Upper lobe of right lung (tissue), 1 donor: ENCODE measurements around the gene B4GALT4. TPM values are rescaled to one million over a fixed set of nuclear protein-coding genes. Genes with fewer than 3 reads are reported as not detected.
A peak's percentile ranks its signal among the peaks of the same experiment; 100 is the strongest.

Experiments used
- ATAC-seq: fragments of 200-7000 bp; cut with Tn5 transposase; one replicate; pipeline ENCODE4 v1.9.1; 2020; ENCODE audit warnings: mild to moderate bottlenecking, moderate library complexity
- DNase-seq: peaks from one replicate; pipeline ENCODE4 v3.0.0-alpha.2; 2020
- H3K27ac ChIP-seq: fragments of 200-600 bp; one replicate; pipeline ENCODE4 v1.8.0; 2022
- H3K27me3 ChIP-seq: fragments of 200-600 bp; one replicate; pipeline ENCODE4 v1.8.0; 2022; ENCODE audit warnings: mild to moderate bottlenecking
- H3K36me3 ChIP-seq: fragments of 200-600 bp; one replicate; pipeline ENCODE4 v1.8.0; 2022
- H3K4me1 ChIP-seq: fragments of 200-600 bp; one replicate; pipeline ENCODE4 v1.8.0; 2022
- H3K4me3 ChIP-seq: fragments of 200-600 bp; one replicate; pipeline ENCODE4 v1.8.0; 2022; ENCODE audit warnings: mild to moderate bottlenecking
- H3K9me3 ChIP-seq: fragments of 200-600 bp; one replicate; pipeline ENCODE4 v1.8.0; 2022
- CTCF ChIP-seq: fragments of 200-600 bp; IDR thresholded peaks from one replicate; pipeline ENCODE4 v1.8.0; 2022; ENCODE audit warnings: antibody characterized with exemption
- intact Hi-C: fragments of 100-400 bp; cut with DNase I; formaldehyde crosslinking; loops from one replicate; pipeline ENCODE4 v1.11.0; 2022
- total RNA-seq: library from RNA; stranded (reverse); fragmentation: NEBNext Ultra II Directional; extraction: Animal tissue kit (Norgen Biotek cat#: 25700); gene quantifications from one replicate; pipeline ENCODE4 v1.2.1, GENCODE V29; 2021
- donor health status: DM: no; HTN: yes; CAD: no; lungs with severe emphysema.

Gene B4GALT4
- total RNA-seq, 1 donor from 2014 or later = 15.8 TPM

DNA sequence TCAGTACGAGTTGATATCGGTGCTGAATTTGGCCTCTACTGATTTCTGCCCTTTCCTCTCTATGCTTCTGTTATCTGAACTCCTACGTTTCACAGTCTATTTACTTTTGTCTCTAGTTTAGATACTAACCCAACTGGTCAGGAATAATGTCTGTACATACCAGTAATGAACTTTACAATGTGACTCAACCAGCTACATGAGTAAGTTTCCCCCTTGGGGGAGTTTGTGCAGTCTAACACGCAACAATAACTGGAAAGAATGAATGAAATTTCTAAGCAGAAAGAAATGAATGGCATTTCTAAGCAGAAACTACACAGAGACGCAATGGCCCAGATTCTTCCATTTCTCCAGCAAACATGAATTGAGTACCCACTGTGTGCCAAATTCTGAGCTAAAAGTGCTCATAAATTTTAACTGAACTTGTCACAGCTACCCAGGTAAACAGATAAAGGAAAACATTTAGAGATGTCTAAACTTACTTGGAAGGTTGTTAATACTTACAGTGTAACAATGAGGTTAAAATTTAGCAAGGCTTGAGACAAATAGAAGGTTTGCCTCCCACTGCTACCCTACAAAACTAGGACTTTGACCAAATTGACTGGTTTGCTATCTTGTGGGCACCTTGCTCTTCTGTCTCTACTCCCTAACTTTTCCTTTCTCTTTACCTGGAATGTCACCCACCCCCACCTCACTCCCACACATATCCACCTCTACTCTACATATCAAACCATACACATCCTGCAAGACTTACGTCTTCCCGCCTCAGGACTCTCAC, 55.7 kb downstream of the B4GALT4 start:
- H3K27me3 ChIP-seq = no peaks in the 10 kb centered on the region
- no peak overlapping the region for H3K27ac ChIP-seq
- intact Hi-C loops = no loop called here
- H3K9me3 ChIP-seq = no peaks in the 10 kb centered on the region
- no peaks in the 10 kb centered on the region for H3K36me3 ChIP-seq
- H3K4me3 ChIP-seq = no peak overlapping the region
- H3K4me1 ChIP-seq = no peaks in the 10 kb centered on the region
- no peak for ATAC-seq
- TF ChIP-seq CTCF = no peak
- no peak for DNase-seq

DNA sequence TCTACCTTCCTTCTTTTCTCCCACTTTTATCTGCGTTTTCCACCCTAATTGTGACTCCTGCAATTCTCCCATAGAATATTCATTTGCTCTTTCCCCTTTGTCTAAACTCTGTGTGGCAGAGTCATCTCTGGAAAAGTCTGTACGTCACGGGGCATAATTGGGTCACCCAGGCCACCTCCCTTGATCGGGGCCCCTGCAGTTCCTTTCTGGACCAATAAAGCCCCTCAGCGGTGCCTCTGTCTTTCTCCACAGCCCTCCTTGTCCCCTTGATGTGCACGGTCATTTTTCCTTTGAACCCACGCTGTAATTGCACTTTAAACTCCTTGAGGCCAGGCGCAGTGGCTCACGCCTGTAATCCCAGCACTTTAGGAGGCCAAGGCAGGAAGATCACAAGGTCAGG, 56.6 kb downstream of the B4GALT4 start:
- Histone ChIP-seq H3K4me1 (no peaks in the 10 kb centered on the region), H3K4me3 (no peak overlapping the region), H3K36me3 (no peaks in the 10 kb centered on the region), H3K27me3 (no peaks in the 10 kb centered on the region), H3K9me3 (no peaks in the 10 kb centered on the region), H3K27ac (no peak overlapping the region)
- DNase-seq (no peak), ATAC-seq (no peak)
- no peak for TF ChIP-seq CTCF
- intact Hi-C loops = no loop called here

- H3K36me3 ChIP-seq = no peaks in the 10 kb centered on the region
- no peaks in the 10 kb centered on the region for H3K9me3 ChIP-seq
- no peak overlapping the region for H3K4me3 ChIP-seq
- H3K27me3 ChIP-seq = no peaks in the 10 kb centered on the region
- intact Hi-C loops = no loop called here
- peak; percentile 17 for ATAC-seq
- no peaks in the 10 kb centered on the region for H3K4me1 ChIP-seq
- H3K27ac ChIP-seq = no peak overlapping the region
- DNase-seq = no peak
- no peak for TF ChIP-seq CTCF
Observed at GRCh38 chr3:119181765-119182164, 58.9 kb downstream of the B4GALT4 start.

DNA sequence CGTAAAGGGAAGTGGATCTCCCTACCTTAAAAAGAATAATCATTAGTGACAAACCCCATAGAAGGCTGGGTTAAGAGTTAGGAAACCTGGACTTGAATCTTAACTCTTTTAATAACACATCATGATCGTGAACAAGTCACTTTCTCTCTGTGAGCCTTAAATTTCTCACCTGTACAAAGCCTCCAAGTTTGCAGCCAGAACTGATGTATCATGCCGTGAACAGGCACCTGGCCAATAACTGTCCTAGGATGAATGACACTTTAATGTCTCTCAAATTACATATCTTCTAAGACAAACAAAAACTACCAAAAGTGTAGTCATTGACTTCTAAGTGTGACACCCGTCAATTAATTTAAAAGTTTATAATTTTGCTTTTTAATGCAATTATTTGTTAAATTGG, 63.4 kb downstream of the B4GALT4 start:
- TF ChIP-seq CTCF = no peak
- ATAC-seq (no peak), DNase-seq (no peak)
- H3K9me3 ChIP-seq = no peaks in the 10 kb centered on the region
- H3K27me3 ChIP-seq = no peaks in the 10 kb centered on the region
- intact Hi-C loops = no loop called here
- no peaks in the 10 kb centered on the region for H3K36me3 ChIP-seq
- no peak overlapping the region for H3K27ac ChIP-seq
- H3K4me3 ChIP-seq = no peak overlapping the region
- H3K4me1 ChIP-seq = no peaks in the 10 kb centered on the region

DNA sequence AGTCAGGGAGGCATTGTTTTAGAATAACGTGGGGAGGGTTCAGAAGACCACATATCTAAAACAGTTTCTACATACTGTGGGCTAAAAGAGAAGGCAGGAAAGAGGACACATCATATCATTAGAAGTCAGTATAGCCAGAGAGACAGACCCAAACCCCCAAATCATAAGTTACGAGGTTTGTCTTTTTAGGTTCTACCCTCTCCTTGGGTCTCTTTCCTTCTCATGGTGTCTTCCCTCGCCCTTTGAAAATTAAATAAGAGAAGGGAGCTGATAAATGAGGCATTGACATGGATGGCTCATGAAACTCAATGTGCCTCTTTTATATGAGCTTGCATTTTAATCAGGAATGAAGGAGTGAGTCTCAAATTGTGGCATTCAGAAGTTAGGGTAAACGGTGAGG, 63.9 kb downstream of the B4GALT4 start:
- Histone ChIP-seq H3K4me3 (no peak overlapping the region), H3K27me3 (no peaks in the 10 kb centered on the region), H3K27ac (no peak overlapping the region), H3K9me3 (no peaks in the 10 kb centered on the region), H3K36me3 (no peaks in the 10 kb centered on the region), H3K4me1 (no peaks in the 10 kb centered on the region)
- no peak for TF ChIP-seq CTCF
- DNase-seq (no peak), ATAC-seq (no peak)
- intact Hi-C loops = no loop called here
